HG02884 (cell line): ENCODE data around the gene ZFYVE16.
A peak's percentile ranks its signal among the peaks of the same experiment; 100 is the strongest.
"Not testable (repeated sequence)": the region's sequence is repeated elsewhere in the genome, so short reads cannot be mapped to it uniquely, and the experiment has no call there.

Experiments used
- ATAC-seq: cut with Tn5 transposase; IDR thresholded peaks from one replicate; pipeline ENCODE4 v1.9.1; 2021; ENCODE audit warnings: mild to moderate bottlenecking, moderate library complexity; ENCODE audit not compliant: unreplicated experiment

Gene ZFYVE16

GRCh38 chr5:80487444-80487828, 79.6 kb downstream of the ZFYVE16 start:
- no peak for ATAC-seq

- ATAC-seq, result peak; percentile 86
These were observed 80.2 kb downstream of the ZFYVE16 start, which contains the start of gene FAM151B for GRCh38 chr5:80487829-80488721. Gene FAM151B, plus strand, starts transcription at chr5:80488100. Its CDS starts 24 bp downstream, at chr5:80488124.

GRCh38 chr5:80491296-80491695, 83.4 kb downstream of the ZFYVE16 start:
- no peak for ATAC-seq

GRCh38 chr5:80492741-80493140, 84.9 kb downstream of the ZFYVE16 start:
- ATAC-seq, result no peak

GRCh38 chr5:80493443-80493842, 85.6 kb downstream of the ZFYVE16 start:
- not testable (repeated sequence) for ATAC-seq

GRCh38 chr5:80495891-80496290, 88.0 kb downstream of the ZFYVE16 start:
- ATAC-seq, result no peak

GRCh38 chr5:80502800-80503199, 94.9 kb downstream of the ZFYVE16 start:
- ATAC-seq, result no peak

- ATAC-seq, result no peak
These were observed 95.8 kb downstream of the ZFYVE16 start for GRCh38 chr5:80503641-80504040.

- ATAC-seq, result no peak
These were observed 97.0 kb downstream of the ZFYVE16 start for GRCh38 chr5:80504833-80505232.

GRCh38 chr5:80507663-80508062, 99.8 kb downstream of the ZFYVE16 start:
- no peak for ATAC-seq

- ATAC-seq, result no peak
These were observed 101.0 kb downstream of the ZFYVE16 start for GRCh38 chr5:80508844-80509243.

GRCh38 chr5:80509362-80509761, 101.5 kb downstream of the ZFYVE16 start:
- no peak for ATAC-seq

GRCh38 chr5:80516826-80517225, 109.0 kb downstream of the ZFYVE16 start:
- no peak for ATAC-seq
